Activated T-cell treated with anti-CD3 and anti-CD28 coated beads, Interleukin-2, amount 50 U/mL, for 24 hours (primary cell): ENCODE results near the gene TMEM126A.
"Not testable (repeated sequence)": the region's sequence is repeated elsewhere in the genome, so short reads cannot be mapped to it uniquely, and the experiment has no call there.

Experiments
- DNase-seq: peaks from one replicate; pipeline ENCODE4 v3.0.0-alpha.2; 2020
- H3K27ac Mint-ChIP-seq: 2 replicates; pipeline ENCODE4 v1.8.0; 2020; ENCODE audit warnings: mild to moderate bottlenecking, mixed read lengths
- H3K27me3 Mint-ChIP-seq: 2 replicates; pipeline ENCODE4 v1.8.0; 2020; ENCODE audit warnings: mixed read lengths
- H3K36me3 Mint-ChIP-seq: 2 replicates; pipeline ENCODE4 v1.8.0; 2020; ENCODE audit warnings: low read depth, mixed read lengths
- H3K4me1 Mint-ChIP-seq: 2 replicates; pipeline ENCODE4 v1.8.0; 2020; ENCODE audit warnings: low read depth, mixed read lengths
- H3K4me3 Mint-ChIP-seq: 2 replicates; pipeline ENCODE4 v1.8.0; 2020; ENCODE audit warnings: mild to moderate bottlenecking, moderate library complexity, mixed read lengths
- H3K9me3 Mint-ChIP-seq: 2 replicates; pipeline ENCODE4 v1.8.0; 2020; ENCODE audit warnings: mixed read lengths

TMEM126A gene

GRCh38 chr11:85647604-85648299 lies at the start of gene TMEM126A:
Gene TMEM126A (plus strand): TSS chr11:85647967. CDS start chr11:85650256, 2,289 bp downstream.
- H3K9me3 Mint-ChIP-seq = no peaks in the 10 kb centered on the region
- peaks cover 36% of the 10 kb centered on the region for H3K36me3 Mint-ChIP-seq
- DNase-seq = peak; percentile 92
- peaks cover 13% of the 10 kb centered on the region for H3K27me3 Mint-ChIP-seq
- H3K27ac Mint-ChIP-seq = peak within 1 kb of the TSS; percentile 93
- H3K4me1 Mint-ChIP-seq = peaks cover 31% of the 10 kb centered on the region
- peak within 1 kb of the TSS; percentile 89 for H3K4me3 Mint-ChIP-seq

GRCh38 chr11:85599083-85599482 lies 48.7 kb upstream of the TMEM126A start:
- Mint-ChIP-seq H3K27ac (no peak overlapping the region), H3K4me1 (no peaks in the 10 kb centered on the region), H3K36me3 (no peaks in the 10 kb centered on the region), H3K4me3 (no peak overlapping the region), H3K9me3 (no peaks in the 10 kb centered on the region), H3K27me3 (no peaks in the 10 kb centered on the region)
- DNase-seq = no peak

GRCh38 chr11:85602526-85603213 lies 45.1 kb upstream of the TMEM126A start:
- H3K4me3 Mint-ChIP-seq = no peak overlapping the region
- no peaks in the 10 kb centered on the region for H3K27me3 Mint-ChIP-seq
- no peak overlapping the region for H3K27ac Mint-ChIP-seq
- no peaks in the 10 kb centered on the region for H3K36me3 Mint-ChIP-seq
- no peaks in the 10 kb centered on the region for H3K9me3 Mint-ChIP-seq
- no peak for DNase-seq
- peaks cover 3% of the 10 kb centered on the region for H3K4me1 Mint-ChIP-seq

GRCh38 chr11:85603220-85603619 lies 44.5 kb upstream of the TMEM126A start:
- no peaks in the 10 kb centered on the region for H3K9me3 Mint-ChIP-seq
- H3K36me3 Mint-ChIP-seq = no peaks in the 10 kb centered on the region
- peaks cover 3% of the 10 kb centered on the region for H3K4me1 Mint-ChIP-seq
- H3K27ac Mint-ChIP-seq = no peak overlapping the region
- H3K4me3 Mint-ChIP-seq = no peak overlapping the region
- no peaks in the 10 kb centered on the region for H3K27me3 Mint-ChIP-seq
- no peak for DNase-seq

- H3K4me1 Mint-ChIP-seq, DNase-seq, H3K27me3 Mint-ChIP-seq, H3K4me3 Mint-ChIP-seq, H3K9me3 Mint-ChIP-seq, H3K36me3 Mint-ChIP-seq, H3K27ac Mint-ChIP-seq: not testable (repeated sequence)
Observed at GRCh38 chr11:85606237-85606636, 41.5 kb upstream of the TMEM126A start.

GRCh38 chr11:85608621-85609020 lies 39.1 kb upstream of the TMEM126A start:
- DNase-seq, H3K4me1 Mint-ChIP-seq, H3K9me3 Mint-ChIP-seq, H3K36me3 Mint-ChIP-seq, H3K4me3 Mint-ChIP-seq, H3K27ac Mint-ChIP-seq, H3K27me3 Mint-ChIP-seq: not testable (repeated sequence)

- not testable (repeated sequence) for H3K27ac Mint-ChIP-seq
Observed at GRCh38 chr11:85609286-85609685, 38.5 kb upstream of the TMEM126A start.

GRCh38 chr11:85611643-85612042 lies 36.1 kb upstream of the TMEM126A start:
- H3K27me3 Mint-ChIP-seq, H3K4me1 Mint-ChIP-seq, H3K4me3 Mint-ChIP-seq, H3K27ac Mint-ChIP-seq, H3K9me3 Mint-ChIP-seq, DNase-seq, H3K36me3 Mint-ChIP-seq: not testable (repeated sequence)

More at GRCh38 chr11:85609286-85609685, 38.5 kb upstream of the TMEM126A start:
- not testable (repeated sequence) for H3K27me3 Mint-ChIP-seq, H3K4me1 Mint-ChIP-seq, H3K4me3 Mint-ChIP-seq, H3K9me3 Mint-ChIP-seq, H3K36me3 Mint-ChIP-seq, DNase-seq

- no peak overlapping the region for H3K4me3 Mint-ChIP-seq
- H3K9me3 Mint-ChIP-seq = no peaks in the 10 kb centered on the region
- DNase-seq = no peak
- H3K27ac Mint-ChIP-seq = no peak overlapping the region
- no peaks in the 10 kb centered on the region for H3K27me3 Mint-ChIP-seq
- peaks cover 9% of the 10 kb centered on the region for H3K4me1 Mint-ChIP-seq
- H3K36me3 Mint-ChIP-seq = no peaks in the 10 kb centered on the region
Observed at GRCh38 chr11:85619499-85619898, 28.3 kb upstream of the TMEM126A start.

GRCh38 chr11:85620256-85620655 lies 27.5 kb upstream of the TMEM126A start:
- Mint-ChIP-seq H3K4me3 (no peak overlapping the region), H3K27ac (no peak overlapping the region), H3K4me1 (peaks cover 12% of the 10 kb centered on the region), H3K36me3 (no peaks in the 10 kb centered on the region), H3K27me3 (no peaks in the 10 kb centered on the region), H3K9me3 (no peaks in the 10 kb centered on the region)
- no peak for DNase-seq

GRCh38 chr11:85626496-85626895 lies 21.3 kb upstream of the TMEM126A start:
- H3K27ac Mint-ChIP-seq = peak overlapping the region; percentile 99
- H3K27me3 Mint-ChIP-seq = no peaks in the 10 kb centered on the region
- peaks cover 28% of the 10 kb centered on the region for H3K36me3 Mint-ChIP-seq
- DNase-seq = no peak
- H3K4me1 Mint-ChIP-seq = peaks cover 41% of the 10 kb centered on the region
- H3K9me3 Mint-ChIP-seq = no peaks in the 10 kb centered on the region
- H3K4me3 Mint-ChIP-seq = peak overlapping the region; percentile 89

GRCh38 chr11:85627332-85627997 lies 20.3 kb upstream of the TMEM126A start, which contains the start of gene DLG2:
Gene DLG2 (minus strand): TSS chr11:85627344.
- Mint-ChIP-seq H3K4me1 (peaks cover 42% of the 10 kb centered on the region), H3K27ac (peak within 1 kb of the TSS; percentile 99), H3K27me3 (no peaks in the 10 kb centered on the region), H3K36me3 (peaks cover 36% of the 10 kb centered on the region), H3K4me3 (peak within 1 kb of the TSS; percentile 89), H3K9me3 (no peaks in the 10 kb centered on the region)
- DNase-seq = no peak

GRCh38 chr11:85627998-85628770 lies 19.6 kb upstream of the TMEM126A start, which contains the start of gene TMEM126B:
Gene TMEM126B (plus strand): TSS chr11:85628593. CDS start chr11:85628608, 15 bp downstream.
- Mint-ChIP-seq H3K9me3 (no peaks in the 10 kb centered on the region), H3K4me1 (peaks cover 42% of the 10 kb centered on the region), H3K27me3 (no peaks in the 10 kb centered on the region), H3K36me3 (peaks cover 40% of the 10 kb centered on the region), H3K4me3 (peak within 1 kb of the TSS; percentile 89), H3K27ac (peak within 1 kb of the TSS; percentile 99)
- DNase-seq = peak; percentile 95

GRCh38 chr11:85628771-85629341 lies 18.9 kb upstream of the TMEM126A start:
- Mint-ChIP-seq H3K27me3 (no peaks in the 10 kb centered on the region), H3K27ac (peak overlapping the region; percentile 99), H3K4me1 (peaks cover 43% of the 10 kb centered on the region), H3K36me3 (peaks cover 46% of the 10 kb centered on the region), H3K4me3 (peak overlapping the region; percentile 89), H3K9me3 (no peaks in the 10 kb centered on the region)
- no peak for DNase-seq
